Gastroesophageal sphincter (tissue), 3 donors: Measurements from ENCODE around the gene ZMYND19.

ENCODE experiments used
- CTCF ChIP-seq, 4 experiments: fragments of 200-600 bp in 2 of 4; fragments of 450-650 bp in 2 of 4; sonication (generic) in 1 of 4; IDR thresholded peaks; one replicate each; pipeline ENCODE4 v1.5.1; 2017 to 2019; ENCODE audit warnings: antibody characterized with exemption in 4 of 4, mild to moderate bottlenecking in 2 of 4, moderate library complexity in 2 of 4
- EP300 ChIP-seq: sonication (generic); formaldehyde crosslinking; IDR thresholded peaks from one replicate; pipeline ENCODE4 v1.6.1; 2017; ENCODE audit warnings: antibody characterized with exemption, mild to moderate bottlenecking
- POLR2A ChIP-seq, 2 donors: fragments of 450-650 bp; IDR thresholded peaks; one replicate each; pipeline ENCODE4 v1.6.1; 2017; ENCODE audit warnings: antibody characterized with exemption in 2 of 2, mild to moderate bottlenecking in 2 of 2, moderate library complexity in 1 of 2
- POLR2AphosphoS5 ChIP-seq: sonication (generic); formaldehyde crosslinking; IDR thresholded peaks from one replicate; pipeline ENCODE4 v1.6.1; 2017; ENCODE audit warnings: antibody characterized with exemption

DNA sequence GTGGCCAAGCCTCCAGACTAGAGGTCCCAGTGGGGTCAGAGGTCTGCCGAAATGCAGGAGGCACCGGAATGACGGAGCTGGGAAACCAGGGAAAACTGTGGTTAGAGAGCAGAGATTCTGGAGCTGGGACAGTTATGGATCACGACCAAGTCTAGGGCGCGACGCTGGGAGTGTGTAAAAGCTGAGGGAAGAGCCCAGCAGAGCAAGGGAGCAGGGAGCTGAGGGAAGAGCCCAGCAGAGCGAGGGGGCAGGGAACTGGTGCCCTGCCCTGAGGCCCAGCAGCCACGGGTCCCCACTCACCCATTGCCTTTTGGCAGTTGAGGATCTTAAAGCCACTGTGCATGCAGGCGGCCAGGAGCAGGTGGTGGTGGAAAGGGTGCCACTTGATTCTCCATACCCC, 26.2 kb downstream of the ZMYND19 start:
- TF ChIP-seq CTCF (IDR thresholded peaks at IDR 0.05), result no peak
- TF ChIP-seq POLR2AphosphoS5, result no peak
- no peak for TF ChIP-seq POLR2A (IDR thresholded peaks at IDR 0.05)
- no peak for TF ChIP-seq EP300
